Stimulated activated CD8-positive, alpha-beta memory T cell treated with anti-CD3 and anti-CD28 coated beads, Interleukin-4, amount 100 ng/mL, for 48 hours (primary cell): Measurements from ENCODE around the gene GLE1.
"Not testable (repeated sequence)": the region's sequence is repeated elsewhere in the genome, so short reads cannot be mapped to it uniquely, and the experiment has no call there.

Experiments
- DNase-seq: peaks from one replicate; pipeline ENCODE4 v3.0.0-alpha.2; 2020

The GLE1 gene

GRCh38 chr9:128497824-128498610, 6.5 kb upstream of the GLE1 start:
- no peak for DNase-seq

- DNase-seq: no peak
Observed at GRCh38 chr9:128498911-128499310, 5.6 kb upstream of the GLE1 start.

- no peak for DNase-seq
Observed at GRCh38 chr9:128499920-128500319, 4.6 kb upstream of the GLE1 start.

- DNase-seq: not testable (repeated sequence)
Observed at GRCh38 chr9:128503415-128503825, 1.1 kb upstream of the GLE1 start.

- no peak for DNase-seq
Observed at GRCh38 chr9:128503870-128504269, 649 bp upstream of the GLE1 start.

- DNase-seq: no peak
Observed at GRCh38 chr9:128505414-128505765, 871 bp downstream of the GLE1 start.

- not testable (repeated sequence) for DNase-seq
Observed at GRCh38 chr9:128505906-128506305, 1.4 kb downstream of the GLE1 start.

GRCh38 chr9:128512820-128513219, 8.3 kb downstream of the GLE1 start:
- DNase-seq: no peak

- DNase-seq: no peak
Observed at GRCh38 chr9:128521956-128522355, 17.4 kb downstream of the GLE1 start.

- no peak for DNase-seq
Observed at GRCh38 chr9:128523199-128523925, 18.8 kb downstream of the GLE1 start.

- no peak for DNase-seq
Observed at GRCh38 chr9:128526720-128527119, 22.2 kb downstream of the GLE1 start.

GRCh38 chr9:128528445-128529160, 24.1 kb downstream of the GLE1 start:
- DNase-seq: no peak

- DNase-seq: no peak
Observed at GRCh38 chr9:128529191-128529590, 24.7 kb downstream of the GLE1 start.

GRCh38 chr9:128532581-128532980, 28.1 kb downstream of the GLE1 start:
- DNase-seq: no peak

- DNase-seq: no peak
Observed at GRCh38 chr9:128540634-128541360, 36.3 kb downstream of the GLE1 start.

- no peak for DNase-seq
Observed at GRCh38 chr9:128546504-128546903, 42.0 kb downstream of the GLE1 start.

GRCh38 chr9:128548876-128549275, 44.4 kb downstream of the GLE1 start:
- DNase-seq: no peak

GRCh38 chr9:128550226-128550625, 45.7 kb downstream of the GLE1 start:
- peak; percentile 56 for DNase-seq

- no peak for DNase-seq
Observed at GRCh38 chr9:128550770-128551656, 46.5 kb downstream of the GLE1 start.

- DNase-seq: no peak
Observed at GRCh38 chr9:128551657-128552152, 47.2 kb downstream of the GLE1 start.

- DNase-seq: peak; percentile 96
Observed at GRCh38 chr9:128552153-128552743, 47.7 kb downstream of the GLE1 start, which contains the start of gene SPTAN1. Gene SPTAN1 (plus strand): TSS chr9:128552587. CDS start chr9:128566741, 14,154 bp downstream.
